NCI-H526 (cell line): ENCODE results near the gene TNFRSF11A.

Source experiments
- DNase-seq, 2 experiments: peaks; one replicate each; lab custom pipeline; 2025; lab: John Stamatoyannopoulos, UW

The TNFRSF11A gene

DNA sequence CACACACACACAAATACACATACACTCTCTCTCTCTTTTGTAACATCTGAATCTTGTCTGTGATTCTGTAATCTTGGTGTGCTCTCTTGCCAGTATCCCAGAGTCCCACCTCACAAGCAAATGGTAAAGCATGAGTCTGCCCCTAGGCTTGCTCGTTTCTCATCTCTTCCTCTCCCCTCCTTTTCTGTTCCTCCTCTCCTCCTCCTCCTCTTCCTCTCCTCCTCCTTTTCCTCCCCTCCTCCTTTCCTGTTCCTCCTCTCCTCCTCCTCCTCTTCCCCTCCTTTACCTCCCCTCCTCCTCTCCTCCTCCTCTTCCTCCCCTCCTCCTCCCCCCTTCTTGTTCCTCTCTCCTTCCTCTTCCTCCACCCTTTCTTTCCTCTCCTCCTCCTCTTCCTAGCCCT lies 59.0 kb downstream of the TNFRSF11A start:
- no peak for DNase-seq

DNA sequence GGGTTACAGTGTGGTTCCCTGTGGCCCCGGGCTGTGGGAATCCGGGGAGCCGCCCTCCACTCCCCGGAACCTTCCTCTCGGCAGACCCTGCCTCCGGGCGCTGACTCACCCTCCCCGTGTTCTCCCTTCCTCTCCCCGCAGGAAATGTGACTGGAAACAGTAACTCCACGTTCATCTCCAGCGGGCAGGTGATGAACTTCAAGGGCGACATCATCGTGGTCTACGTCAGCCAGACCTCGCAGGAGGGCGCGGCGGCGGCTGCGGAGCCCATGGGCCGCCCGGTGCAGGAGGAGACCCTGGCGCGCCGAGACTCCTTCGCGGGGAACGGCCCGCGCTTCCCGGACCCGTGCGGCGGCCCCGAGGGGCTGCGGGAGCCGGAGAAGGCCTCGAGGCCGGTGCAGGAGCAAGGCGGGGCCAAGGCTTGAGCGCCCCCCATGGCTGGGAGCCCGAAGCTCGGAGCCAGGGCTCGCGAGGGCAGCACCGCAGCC lies 59.5 kb downstream of the TNFRSF11A start:
- DNase-seq, result peak in 1 of 2 experiments; percentile 60

DNA sequence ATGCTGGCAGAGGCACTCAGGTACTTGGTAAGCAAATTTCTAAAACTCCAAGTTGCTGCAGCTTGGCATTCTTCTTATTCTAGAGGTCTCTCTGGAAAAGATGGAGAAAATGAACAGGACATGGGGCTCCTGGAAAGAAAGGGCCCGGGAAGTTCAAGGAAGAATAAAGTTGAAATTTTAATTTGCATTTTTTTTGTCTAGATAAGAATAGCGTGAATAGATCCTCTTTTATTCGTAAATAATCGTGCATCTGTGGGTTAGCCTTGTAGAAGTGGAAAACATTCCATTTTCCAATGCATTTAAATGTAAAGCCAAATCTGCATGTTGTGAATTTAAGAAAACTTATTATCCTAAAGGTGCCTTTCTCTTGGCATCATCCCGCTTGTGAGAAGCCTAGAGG lies 61.0 kb downstream of the TNFRSF11A start:
- no peak for DNase-seq

DNA sequence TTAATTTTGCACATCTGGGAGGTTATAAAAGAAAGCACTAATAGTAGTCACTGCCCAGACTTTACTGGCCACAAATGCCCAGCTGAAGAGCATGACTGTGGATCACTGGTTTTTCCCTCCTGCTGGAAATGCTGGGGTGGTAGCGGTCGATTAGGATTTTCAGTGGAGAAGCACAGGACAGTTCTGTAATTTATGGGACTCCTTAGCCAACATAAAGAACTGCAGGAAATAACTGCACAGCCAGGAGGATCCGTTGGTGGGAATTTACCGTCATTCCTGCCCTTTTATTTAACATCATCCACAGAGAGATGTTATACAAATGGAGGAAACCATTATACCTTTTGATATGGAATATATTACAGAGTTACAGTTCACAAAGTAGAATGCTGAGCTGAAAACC lies 61.5 kb downstream of the TNFRSF11A start:
- no peak for DNase-seq

DNA sequence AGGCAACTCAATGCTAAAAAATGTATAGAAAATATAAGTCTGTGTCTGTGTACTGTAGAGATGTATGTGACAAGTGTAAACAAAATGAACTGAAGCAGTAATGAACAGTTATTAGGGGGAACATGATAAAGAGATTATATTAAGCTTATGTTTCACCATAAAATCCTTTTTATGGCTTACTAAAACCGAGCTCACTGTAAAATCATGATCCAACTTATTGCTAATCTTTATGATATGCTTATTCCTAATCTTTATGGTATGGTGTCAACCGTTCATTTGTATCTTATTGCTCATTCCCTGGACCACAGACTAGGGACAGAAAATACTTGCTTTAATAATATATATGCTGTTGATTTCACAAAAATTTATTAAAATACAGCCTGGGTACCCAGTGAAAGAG lies 62.1 kb downstream of the TNFRSF11A start:
- no peak for DNase-seq

DNA sequence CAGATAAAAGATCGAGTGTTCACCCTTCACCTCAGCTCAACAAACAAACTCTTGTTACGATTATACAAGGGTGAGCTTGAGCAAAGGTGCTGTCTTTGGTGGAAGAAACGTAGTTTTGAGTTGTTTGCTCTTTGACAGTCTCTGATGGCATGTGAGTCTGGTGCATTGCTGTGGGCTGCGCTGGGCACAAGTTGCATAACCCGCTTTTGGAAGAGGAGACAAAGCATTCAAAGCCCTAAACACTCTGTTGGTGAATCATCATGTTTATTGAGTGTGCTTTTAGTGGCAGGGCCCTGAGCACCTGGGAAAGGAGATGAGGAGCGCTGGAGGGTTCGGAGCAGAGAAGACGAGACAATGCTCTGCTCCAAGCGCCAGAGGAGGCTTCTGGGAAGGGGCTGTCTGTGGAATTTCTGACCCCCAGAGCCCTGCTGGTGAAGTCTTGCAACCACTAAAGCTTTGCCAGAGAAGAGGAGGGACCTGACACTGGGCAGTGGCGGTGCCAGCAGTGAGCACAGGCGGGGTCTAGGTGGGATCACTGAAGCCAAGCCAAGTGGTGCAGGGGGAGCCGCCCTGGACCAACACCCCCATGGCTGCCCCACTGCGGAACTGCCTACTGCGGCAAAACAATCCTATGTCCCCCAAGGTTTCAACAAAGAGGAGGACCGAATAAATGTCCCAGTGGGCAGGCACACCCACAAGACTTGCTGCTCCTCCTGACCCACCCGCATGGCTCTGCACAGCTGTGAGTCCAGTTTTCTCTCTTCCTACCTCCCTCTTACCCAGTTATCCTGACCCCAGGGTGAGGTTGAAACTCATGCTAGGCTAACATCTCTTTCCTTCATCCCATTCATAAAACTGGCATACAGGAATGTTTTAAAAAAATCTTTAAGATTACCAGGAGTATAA lies 64.0 kb downstream of the TNFRSF11A start:
- DNase-seq, result no peak

DNA sequence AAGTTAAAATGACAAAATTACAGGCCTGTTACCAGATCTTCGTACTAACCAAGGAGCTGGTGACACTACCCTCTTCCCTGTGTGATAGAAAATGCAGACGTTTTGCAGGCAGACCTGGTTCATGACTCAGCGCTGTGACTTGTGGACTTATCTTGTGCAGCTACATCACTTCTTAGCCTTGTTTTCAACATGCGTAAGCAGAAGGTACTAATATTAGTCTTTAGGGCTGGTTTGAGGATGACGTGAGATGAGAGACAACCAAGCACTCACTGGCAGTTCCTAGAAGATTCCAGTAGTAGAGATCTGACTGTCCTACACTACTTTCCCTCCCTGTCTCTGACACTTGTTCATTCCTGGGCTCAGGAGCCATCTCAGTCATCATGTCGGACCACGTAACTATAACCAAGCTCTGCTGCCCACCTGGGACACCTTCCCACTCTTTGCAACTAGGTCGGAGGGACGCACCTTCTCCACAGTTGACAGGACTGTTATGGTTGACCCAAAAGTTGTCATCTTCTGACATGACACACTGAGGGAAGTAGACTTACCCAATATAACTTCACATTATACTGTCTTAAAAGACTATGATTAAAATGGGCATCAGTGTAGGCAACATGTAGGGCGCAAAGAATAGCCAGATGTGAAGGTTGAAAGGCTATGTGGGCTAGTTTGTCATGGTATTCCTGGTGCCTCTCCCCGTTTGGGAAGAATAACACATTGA lies 64.8 kb downstream of the TNFRSF11A start:
- no peak for DNase-seq

DNA sequence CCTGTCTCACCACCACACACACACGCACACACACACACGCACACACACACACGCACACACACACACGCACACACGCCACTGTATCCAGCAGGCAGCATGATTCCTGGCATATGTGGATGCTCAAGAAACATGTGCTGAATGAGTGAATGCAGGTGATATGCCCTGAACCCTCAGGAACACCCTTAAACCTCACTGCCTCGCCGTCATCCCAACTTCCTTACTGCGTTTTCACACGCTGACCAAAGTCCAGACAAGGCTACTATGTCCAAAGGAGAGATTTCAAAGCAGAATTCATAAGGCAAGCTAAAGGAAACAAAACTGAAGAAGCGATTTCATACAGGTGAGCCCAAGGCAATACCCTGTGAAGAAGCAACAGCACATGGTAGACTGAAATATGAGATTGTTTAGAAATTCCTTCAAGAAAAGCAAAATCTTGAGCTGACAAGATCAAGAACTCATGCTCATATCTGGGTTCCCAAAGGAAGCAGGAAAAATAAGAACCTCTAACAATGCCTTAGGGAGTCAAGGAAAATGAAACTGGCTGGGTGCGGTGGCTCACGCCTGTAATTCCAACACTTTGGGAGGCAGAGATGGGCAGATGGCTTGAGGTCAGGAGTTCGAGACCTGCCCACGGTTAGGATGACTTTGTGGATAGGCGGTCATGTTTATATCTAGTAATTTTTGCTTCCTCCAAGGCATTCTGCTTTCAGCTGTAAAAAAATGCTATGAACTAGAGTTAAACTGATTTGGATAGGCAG lies 69.1 kb downstream of the TNFRSF11A start:
- no peak for DNase-seq

DNA sequence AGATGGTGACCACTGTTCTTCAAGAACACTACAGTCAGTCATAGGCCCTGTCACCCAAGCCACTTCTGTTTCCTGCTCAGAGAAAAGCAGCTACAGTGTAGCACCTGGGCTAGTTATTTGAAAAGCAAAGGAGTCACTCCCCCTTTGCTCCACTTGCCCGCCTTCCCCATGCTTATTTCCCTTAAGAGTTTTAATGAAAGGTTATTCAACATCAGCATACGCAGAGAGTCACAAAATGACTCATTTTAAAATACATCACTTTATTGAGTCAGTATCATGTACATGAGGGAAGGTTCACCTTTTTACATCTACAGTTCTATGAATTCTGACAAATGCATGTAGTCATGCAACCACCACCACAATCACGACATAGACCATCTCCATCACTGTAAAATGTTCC lies 71.3 kb downstream of the TNFRSF11A start:
- DNase-seq, result no peak

DNA sequence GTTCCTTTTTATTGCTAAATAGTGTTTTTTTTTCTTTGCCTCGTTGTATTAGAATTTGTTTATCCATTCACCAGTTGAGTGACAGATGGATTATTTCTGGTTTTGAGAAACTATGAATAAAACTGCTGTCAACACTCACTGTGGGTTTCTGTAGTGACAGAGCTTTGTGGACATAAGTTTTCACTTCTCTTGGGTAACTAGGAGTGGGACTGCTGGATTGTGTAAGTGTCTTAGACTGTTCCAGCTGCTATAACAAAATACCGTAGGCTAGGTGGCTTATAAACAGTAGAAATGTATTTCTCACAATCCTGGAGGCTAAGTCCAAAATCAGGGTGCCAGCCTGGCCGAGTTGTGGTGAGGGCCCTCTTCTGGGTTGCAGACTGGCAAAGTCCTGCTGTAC lies 71.9 kb downstream of the TNFRSF11A start:
- DNase-seq, result no peak

DNA sequence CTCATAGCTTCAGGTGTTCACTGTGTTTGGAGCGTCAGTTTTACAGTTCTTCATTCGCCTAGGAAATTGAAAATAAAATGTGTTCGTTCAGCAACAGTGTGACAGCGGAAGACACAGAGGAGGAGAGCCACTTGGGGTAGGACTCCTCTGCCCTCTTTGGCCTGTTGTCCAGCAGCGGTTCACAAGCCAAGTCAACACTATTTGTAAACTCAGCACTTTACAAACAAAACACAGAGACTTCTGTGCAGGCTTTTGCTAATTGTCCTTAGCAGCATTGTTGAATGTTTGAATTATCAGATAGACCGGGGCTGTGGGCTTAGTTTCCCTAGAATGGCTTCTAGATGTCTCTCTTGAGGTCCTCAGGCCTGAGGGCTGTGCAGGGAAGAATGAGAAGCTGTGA lies 73.2 kb downstream of the TNFRSF11A start:
- no peak for DNase-seq

DNA sequence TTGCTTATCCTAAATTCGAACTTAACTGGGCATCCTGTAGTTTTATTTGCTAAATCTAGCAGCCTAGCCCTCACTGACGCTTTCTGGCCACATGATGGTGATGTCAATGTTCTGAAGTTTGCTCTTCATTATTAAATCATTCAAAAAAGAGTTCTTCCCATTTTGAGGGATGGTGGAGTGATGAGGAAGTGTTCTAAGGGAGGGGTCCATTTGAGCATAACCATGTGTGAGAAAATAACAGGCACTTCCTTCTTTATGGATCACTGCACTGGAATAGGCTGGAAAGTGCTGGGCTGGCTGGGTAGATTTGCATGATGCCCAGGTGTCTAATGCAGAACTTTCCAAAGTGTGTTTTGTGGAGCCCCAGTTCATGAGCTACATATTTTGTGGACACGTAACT lies 74.2 kb downstream of the TNFRSF11A start:
- DNase-seq, result peak; percentile 44 to 72

DNA sequence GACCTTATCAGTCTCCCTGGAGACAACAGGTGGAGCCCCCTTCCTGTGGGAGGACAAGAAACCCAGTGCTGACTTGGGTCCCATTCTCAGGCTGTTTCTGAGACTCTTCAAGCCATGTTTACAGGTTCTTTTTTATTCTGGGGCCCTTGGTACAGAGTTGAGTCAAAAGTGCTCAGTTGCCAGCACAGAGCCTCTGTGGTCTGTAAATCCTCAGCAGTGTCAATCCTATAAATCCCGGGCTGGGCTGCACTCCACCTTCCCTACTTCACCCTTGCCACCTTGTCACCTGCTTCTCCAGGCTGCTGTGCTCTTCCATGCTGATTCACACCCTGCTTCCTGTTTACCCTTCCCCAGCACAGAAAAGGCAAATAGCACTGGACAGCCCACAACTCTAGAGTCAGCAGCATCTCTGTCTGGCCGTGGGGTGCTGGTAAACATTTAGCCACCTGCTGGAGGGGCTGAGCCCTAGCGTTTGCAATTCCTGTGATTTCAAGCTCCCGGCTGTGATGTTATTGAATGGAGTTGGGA lies 74.7 kb downstream of the TNFRSF11A start:
- DNase-seq, result peak; percentile 21 to 63

DNA sequence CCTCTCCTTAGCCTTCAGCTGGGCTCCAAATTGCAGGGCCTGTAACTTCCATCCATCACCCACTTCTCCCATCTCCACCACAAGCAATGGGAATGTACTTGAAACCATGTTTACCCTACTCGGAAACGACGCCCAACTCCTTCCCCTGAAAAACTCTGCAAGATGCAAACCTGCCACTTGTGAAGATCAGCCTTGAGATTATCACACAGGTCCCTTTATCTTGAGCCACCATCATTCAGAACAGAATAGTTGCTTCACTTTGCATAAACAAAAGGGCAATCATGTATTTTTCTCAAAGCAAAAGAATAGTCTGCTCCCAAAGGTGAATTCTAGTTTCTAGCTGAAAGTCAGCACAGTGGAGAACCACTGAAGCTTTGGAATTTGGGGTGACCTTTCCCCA lies 75.8 kb downstream of the TNFRSF11A start:
- DNase-seq, result no peak

DNA sequence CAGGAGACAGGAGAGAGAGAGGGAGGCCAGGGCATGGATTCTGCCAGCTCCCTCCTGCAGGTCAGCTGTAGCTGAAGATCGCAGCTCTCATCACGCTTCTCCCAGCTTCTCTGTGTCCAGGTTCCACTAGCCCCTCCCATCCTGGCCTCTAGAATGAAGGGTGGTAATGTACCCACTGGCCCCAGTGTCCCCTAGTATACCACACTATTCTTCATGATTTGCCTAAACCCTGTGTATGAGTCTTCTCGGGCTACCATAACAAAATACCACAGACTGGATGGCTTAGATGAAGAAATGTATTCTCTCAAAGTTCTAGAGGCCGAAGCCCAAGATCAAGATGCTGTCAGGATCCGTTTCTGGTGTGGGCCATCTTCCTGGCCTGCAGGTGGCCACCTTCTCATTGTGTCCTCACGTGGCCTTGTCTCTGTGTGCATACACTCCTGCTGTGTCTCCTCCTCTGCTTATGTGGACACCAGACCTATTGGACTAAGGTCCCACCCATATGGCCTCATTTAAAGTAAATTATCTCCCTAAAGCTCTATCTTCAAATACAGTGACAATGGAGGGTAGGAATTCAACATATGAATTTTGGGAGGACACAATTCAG lies 77.3 kb downstream of the TNFRSF11A start:
- DNase-seq, result no peak

DNA sequence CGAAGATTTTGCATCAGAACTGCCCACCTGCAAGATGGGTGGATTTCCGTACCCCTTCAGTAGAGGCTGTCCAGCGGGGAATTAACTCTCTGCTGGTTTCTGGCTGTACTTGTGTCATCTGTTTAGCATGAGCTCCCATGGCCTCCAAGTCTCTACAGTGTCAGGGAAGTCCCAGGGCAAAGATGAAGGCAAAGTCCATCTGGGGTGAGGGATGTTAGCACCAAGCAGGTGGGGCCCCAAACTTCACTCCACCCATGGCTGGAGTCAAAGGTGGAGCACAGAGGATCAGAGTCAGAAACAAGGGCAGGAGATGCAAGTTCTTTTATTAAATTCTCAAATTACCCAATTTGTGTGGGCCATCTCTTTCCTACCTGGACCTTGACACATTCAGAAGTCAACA lies 78.0 kb downstream of the TNFRSF11A start:
- no peak for DNase-seq

DNA sequence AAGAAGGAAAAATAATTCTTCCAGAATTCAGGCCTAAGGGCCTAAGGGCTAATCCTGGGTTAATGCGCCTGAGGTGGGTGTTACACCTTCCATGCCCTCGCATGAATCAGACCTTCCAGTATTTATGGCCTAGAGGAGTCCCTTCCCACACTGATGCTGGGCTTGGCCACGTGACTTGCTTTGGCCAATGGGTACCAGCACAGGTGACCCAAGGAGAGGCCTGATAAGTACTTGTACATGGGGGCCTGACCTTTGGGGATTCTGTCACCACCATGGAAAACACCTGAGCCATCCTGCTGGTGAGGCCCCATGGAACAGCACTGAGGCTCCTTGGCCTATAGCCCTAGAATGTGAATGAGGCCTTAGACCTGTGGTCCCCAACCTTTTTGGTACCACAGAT lies 79.8 kb downstream of the TNFRSF11A start:
- DNase-seq, result no peak

DNA sequence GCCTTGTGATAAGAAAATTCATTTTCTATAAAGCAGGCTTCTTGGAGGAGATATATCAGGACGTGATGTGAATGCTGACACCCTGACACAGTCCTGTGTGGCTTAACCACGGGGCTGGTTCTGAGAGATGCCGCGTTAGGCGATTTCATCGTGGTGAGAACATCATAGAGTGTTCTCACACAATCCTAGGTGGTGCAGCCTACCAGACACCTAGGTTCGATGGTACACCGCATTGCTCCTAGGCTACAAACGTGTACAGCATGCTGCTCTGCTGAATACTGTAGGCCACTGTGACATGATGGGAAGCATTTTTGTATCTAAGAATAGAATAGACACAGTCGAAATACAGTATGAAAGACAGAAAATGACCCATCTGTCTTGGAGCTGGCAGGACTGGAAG lies 82.5 kb downstream of the TNFRSF11A start:
- DNase-seq, result no peak

DNA sequence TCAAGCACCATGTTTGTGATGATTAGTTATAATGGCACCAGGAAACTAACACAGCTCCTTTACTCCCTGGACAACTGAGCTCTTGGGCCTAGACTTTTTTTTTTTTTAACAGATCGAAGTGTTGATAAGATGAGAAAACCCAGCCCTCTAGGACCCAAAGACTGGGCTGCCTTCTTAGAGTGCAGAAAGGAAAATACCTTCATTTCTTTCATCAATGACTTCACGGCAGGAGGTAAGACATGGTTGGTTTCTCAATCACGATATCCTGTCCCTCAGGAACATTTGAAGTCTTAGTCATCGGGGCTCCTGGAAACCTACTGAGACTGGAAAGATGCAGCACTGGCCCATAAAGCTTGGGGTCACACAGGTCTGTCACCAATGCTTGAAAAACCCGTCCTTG lies 84.7 kb downstream of the TNFRSF11A start:
- DNase-seq, result no peak

DNA sequence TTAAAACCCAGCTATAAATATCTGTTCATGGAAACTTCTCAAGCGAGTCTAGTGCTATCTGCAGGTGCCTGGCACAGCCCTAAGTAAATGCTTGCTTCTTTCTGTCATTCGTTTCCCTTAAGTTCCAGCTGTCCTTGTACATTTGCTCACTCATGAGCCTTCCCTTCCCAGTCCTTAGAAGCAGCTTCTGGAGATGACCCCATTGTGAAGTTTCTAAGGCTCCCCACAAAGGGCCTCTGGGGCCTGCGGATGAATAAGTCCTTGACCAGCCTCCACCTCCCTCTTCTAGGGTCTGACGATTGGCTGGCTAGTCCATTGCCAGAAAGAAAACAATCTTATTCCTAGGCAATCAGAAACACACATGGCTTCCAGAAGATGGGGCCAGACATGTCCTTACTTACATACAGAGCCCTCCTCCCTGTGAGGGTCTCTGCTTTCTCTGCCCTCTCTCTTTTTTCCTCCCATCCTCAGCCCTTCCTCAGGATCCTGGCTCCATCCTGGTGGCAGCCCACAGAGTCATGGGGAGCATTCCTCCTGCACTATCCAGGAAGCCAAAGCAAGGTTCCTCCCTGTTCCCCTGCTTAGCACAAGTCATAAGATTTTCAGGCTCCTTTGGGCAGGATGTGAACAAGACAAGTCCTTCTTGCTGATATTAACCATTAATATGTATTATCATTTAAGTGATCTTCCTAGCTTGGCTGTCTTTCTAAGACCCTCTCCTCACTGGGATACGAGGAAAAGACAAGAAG lies 87.3 kb downstream of the TNFRSF11A start:
- no peak for DNase-seq

DNA sequence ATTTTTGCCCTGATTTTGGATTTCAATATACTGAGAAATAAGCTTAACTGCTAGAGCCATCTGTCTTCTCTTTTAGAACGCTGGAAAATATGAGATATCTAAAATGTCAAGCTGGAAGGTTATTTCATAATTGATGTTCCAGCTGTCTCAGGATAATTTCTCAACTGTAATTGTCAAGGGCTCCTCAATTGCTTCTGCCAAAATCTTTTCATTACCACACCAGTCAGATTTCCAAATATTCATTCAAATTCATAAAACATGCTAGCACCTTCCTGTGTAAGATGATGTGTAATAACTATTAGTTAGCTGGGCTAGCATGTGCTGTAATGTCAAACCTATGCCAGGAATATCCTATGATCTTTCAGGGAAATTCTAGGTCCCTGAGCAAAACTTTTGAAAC lies 88.1 kb downstream of the TNFRSF11A start:
- DNase-seq, result no peak
